ENCODE data around the gene CCN5.
A peak's percentile ranks its signal among the peaks of the same experiment; 100 is the strongest.

The CCN5 gene

GRCh38 chr20:44731657-44732056 lies 16.5 kb downstream of the CCN5 start:
- no peaks in the 10 kb centered on the region for H3K27me3 ChIP-seq (ENCODE audit: insufficient read depth, poor library complexity, severe bottlenecking)
- DNase-seq (ENCODE audit: low read depth in 1 of 2, low spot score in 1 of 2), result no peak
- no peak overlapping the region for H3K27ac ChIP-seq (replicated peaks)
- H3K4me3 ChIP-seq (replicated peaks; ENCODE audit: insufficient read depth, low read length), result no peak overlapping the region
- TF ChIP-seq REST (IDR thresholded peaks at IDR 0.05; ENCODE audit: insufficient replicate concordance, low read depth) (no peak), GABPA (IDR thresholded peaks at IDR 0.05; ENCODE audit: low read depth) (no peak), CTCF (IDR thresholded peaks at IDR 0.05; ENCODE audit: insufficient read depth, low read length) (no peak), POLR2AphosphoS5 (IDR thresholded peaks at IDR 0.05; ENCODE audit: low read depth) (no peak), SPI1 (IDR thresholded peaks at IDR 0.05; ENCODE audit: borderline replicate concordance, low read depth) (no peak)

GRCh38 chr20:44732327-44732726 lies 17.2 kb downstream of the CCN5 start:
- Histone ChIP-seq H3K27me3 (ENCODE audit: insufficient read depth, poor library complexity, severe bottlenecking) (no peaks in the 10 kb centered on the region), H3K27ac (replicated peaks) (no peak overlapping the region), H3K4me3 (replicated peaks; ENCODE audit: insufficient read depth, low read length) (no peak overlapping the region)
- DNase-seq (ENCODE audit: low read depth in 1 of 2, low spot score in 1 of 2), result no peak
- TF ChIP-seq REST (IDR thresholded peaks at IDR 0.05; ENCODE audit: insufficient replicate concordance, low read depth) (no peak), CTCF (IDR thresholded peaks at IDR 0.05; ENCODE audit: insufficient read depth, low read length) (no peak), GABPA (IDR thresholded peaks at IDR 0.05; ENCODE audit: low read depth) (no peak), SPI1 (IDR thresholded peaks at IDR 0.05; ENCODE audit: borderline replicate concordance, low read depth) (no peak), POLR2AphosphoS5 (IDR thresholded peaks at IDR 0.05; ENCODE audit: low read depth) (no peak)

GRCh38 chr20:44733341-44734069 lies 18.3 kb downstream of the CCN5 start:
- H3K4me3 ChIP-seq (replicated peaks; ENCODE audit: insufficient read depth, low read length), result no peak overlapping the region
- H3K27ac ChIP-seq (replicated peaks), result no peak overlapping the region
- TF ChIP-seq REST (IDR thresholded peaks at IDR 0.05; ENCODE audit: insufficient replicate concordance, low read depth) (no peak), CTCF (IDR thresholded peaks at IDR 0.05; ENCODE audit: insufficient read depth, low read length) (peak; percentile 90), GABPA (IDR thresholded peaks at IDR 0.05; ENCODE audit: low read depth) (no peak), POLR2AphosphoS5 (IDR thresholded peaks at IDR 0.05; ENCODE audit: low read depth) (no peak), SPI1 (IDR thresholded peaks at IDR 0.05; ENCODE audit: borderline replicate concordance, low read depth) (no peak)
- DNase-seq (ENCODE audit: low read depth in 1 of 2, low spot score in 1 of 2), result peak in 1 of 2 experiments; percentile 60
- no peaks in the 10 kb centered on the region for H3K27me3 ChIP-seq (ENCODE audit: insufficient read depth, poor library complexity, severe bottlenecking)

All from HL-60 (cell line).